ENCODE measurements around the gene ZMIZ1. TPM values are rescaled to one million over a fixed set of nuclear protein-coding genes. Genes with fewer than 3 reads are reported as not detected.

ZMIZ1 gene
- total RNA-seq, 4 donors from 2014 or later: 18.7 to 188 (median 36.7) TPM

DNA sequence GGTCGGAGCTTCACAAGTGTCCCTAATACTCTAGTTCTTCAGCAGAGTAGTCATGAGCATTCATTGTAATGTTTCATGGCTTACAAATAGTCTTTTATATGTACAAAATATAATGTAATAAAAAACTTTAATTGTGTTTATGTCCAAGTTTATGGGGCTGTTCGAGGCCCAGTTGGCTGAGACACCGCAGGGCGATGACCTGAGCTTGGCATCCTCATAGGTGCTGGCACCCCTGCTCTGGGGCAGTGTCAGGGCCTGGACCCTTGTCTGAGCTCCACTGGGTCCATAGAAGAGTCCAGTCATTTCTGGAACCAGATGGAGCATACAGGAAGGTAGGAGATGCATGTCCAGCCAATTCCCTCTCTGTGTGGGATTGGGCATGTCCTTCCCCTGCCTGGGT is 12.9 kb upstream of the ZMIZ1 start:
- no peak overlapping the region for H3K4me3 ChIP-seq
- no peaks in the 10 kb centered on the region for H3K36me3 ChIP-seq
- no peaks in the 10 kb centered on the region for H3K9me3 ChIP-seq
- H3K4me1 ChIP-seq: no peaks in the 10 kb centered on the region
- DNase-seq: peak; percentile 9
- no peaks in the 10 kb centered on the region for H3K27me3 ChIP-seq
- TF ChIP-seq, protein P1, sequence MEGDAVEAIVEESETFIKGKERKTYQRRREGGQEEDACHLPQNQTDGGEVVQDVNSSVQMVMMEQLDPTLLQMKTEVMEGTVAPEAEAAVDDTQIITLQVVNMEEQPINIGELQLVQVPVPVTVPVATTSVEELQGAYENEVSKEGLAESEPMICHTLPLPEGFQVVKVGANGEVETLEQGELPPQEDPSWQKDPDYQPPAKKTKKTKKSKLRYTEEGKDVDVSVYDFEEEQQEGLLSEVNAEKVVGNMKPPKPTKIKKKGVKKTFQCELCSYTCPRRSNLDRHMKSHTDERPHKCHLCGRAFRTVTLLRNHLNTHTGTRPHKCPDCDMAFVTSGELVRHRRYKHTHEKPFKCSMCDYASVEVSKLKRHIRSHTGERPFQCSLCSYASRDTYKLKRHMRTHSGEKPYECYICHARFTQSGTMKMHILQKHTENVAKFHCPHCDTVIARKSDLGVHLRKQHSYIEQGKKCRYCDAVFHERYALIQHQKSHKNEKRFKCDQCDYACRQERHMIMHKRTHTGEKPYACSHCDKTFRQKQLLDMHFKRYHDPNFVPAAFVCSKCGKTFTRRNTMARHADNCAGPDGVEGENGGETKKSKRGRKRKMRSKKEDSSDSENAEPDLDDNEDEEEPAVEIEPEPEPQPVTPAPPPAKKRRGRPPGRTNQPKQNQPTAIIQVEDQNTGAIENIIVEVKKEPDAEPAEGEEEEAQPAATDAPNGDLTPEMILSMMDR (IDR thresholded peaks at IDR 0.05): no peak
- TF ChIP-seq POLR2A (IDR thresholded peaks at IDR 0.05): no peak
- intact Hi-C loops (cut with DNase I; ENCODE audit: low total_unique reads): no loop called here
- no peak overlapping the region for H3K27ac ChIP-seq

DNA sequence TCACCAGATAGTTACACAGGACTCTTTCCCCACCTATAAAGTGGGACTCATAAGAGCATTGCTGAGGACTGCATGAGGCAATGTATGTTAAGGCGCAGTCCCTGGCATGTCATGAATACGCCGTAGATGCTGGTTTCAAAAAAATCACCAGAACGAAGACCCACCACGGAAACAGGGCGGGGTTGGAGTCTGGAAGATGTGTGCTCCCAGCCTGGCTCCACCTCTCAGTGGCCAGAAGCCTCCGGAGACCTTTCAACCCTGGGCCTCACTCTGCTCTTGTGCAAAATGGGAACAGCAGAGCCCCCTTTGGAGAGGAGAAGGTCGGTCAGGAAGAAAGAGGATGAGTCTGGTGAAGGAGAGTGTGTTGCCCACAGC is 12.4 kb upstream of the ZMIZ1 start:
- peak in 1 of 2 donors; percentile 7 for DNase-seq

DNA sequence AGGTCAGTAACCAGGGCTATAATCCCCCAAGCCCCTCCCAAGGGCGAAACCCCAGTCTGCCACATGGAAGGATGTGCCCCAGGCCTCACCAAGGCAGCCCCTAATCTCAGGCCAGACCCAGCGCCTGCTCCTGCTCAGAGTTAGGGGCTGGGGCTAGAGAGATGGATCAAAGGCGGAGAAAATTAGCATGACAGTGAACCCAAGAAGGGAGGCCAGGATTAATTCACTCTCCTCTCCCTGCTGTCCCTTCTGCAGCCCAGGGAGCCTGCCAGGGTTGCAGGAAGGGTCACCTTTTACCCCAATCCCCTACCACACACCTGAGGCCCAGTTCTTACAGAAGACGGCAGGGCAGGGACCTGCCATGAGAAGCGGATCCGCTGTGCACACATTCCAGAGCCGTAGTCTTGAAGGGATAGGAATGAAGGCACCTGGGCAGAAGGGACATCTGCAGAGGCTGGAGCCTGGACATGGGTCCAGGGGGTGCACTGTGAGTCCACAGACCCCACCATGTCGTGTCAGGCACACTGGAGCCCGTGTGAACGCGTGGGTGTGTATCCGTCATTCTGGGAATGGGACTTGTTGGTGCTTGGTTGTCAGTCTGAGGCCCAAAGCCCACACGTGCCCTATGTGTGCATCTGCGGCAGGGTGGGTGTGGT is 11.9 kb upstream of the ZMIZ1 start:
- H3K27me3 ChIP-seq: no peaks in the 10 kb centered on the region
- DNase-seq: peak in 1 of 2 donors; percentile 7
- no peak for TF ChIP-seq POLR2A (IDR thresholded peaks at IDR 0.05)
- TF ChIP-seq, protein P1 (IDR thresholded peaks at IDR 0.05): no peak
- intact Hi-C loops (cut with DNase I; ENCODE audit: low total_unique reads): no loop called here
- no peaks in the 10 kb centered on the region for H3K9me3 ChIP-seq
- no peak overlapping the region for H3K27ac ChIP-seq
- no peaks in the 10 kb centered on the region for H3K36me3 ChIP-seq
- H3K4me3 ChIP-seq: no peak overlapping the region
- no peaks in the 10 kb centered on the region for H3K4me1 ChIP-seq

More for the DNA sequence above, 12.4 kb upstream of the ZMIZ1 start:
- Histone ChIP-seq H3K27me3 (no peaks in the 10 kb centered on the region), H3K4me3 (no peak overlapping the region), H3K4me1 (no peaks in the 10 kb centered on the region), H3K27ac (no peak overlapping the region), H3K36me3 (no peaks in the 10 kb centered on the region), H3K9me3 (no peaks in the 10 kb centered on the region)
- intact Hi-C loops (cut with DNase I; ENCODE audit: low total_unique reads): no loop called here
- TF ChIP-seq POLR2A (IDR thresholded peaks at IDR 0.05): no peak

DNA sequence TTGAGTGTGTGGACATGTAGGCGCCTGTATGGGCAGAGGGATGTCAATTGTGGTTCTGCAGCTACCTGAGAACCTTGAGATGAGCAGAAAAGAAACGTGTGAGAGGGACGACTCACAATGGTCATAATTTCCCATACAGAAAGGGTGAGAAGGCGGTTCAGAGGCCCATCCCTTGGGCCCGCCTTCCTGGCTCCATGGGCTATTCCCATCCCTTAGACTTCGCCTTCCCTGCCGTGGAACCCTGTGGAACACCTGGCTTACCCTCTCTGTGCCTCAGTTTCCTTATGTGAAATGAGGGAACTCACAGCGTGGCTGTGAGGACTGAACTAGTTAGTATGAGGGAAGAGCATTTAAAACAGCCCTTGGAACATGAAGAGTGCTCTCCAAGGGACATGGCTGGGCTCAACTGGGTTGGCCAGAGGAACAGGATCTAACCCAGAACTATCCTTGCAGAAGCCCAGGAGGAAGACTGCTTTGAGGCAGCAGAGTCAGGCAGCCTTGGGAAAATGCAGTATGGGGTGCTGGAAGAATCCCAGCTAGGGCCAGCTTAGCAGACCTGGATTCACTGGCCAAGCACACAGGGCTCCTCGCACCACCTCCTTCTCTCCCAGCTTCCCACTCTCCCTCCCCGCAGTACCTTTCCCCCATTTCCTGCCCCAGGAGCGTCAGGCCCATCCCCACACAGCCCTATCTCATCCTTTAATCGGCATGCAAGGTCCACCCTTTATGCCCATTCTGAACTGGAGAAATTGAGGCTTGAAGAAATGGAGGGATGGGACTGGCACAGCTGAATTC is 11.1 kb upstream of the ZMIZ1 start:
- no peaks in the 10 kb centered on the region for H3K9me3 ChIP-seq
- intact Hi-C loops (cut with DNase I; ENCODE audit: low total_unique reads): no loop called here
- H3K4me3 ChIP-seq: no peak overlapping the region
- DNase-seq: peak in 1 of 2 donors; percentile 11
- H3K27ac ChIP-seq: no peak overlapping the region
- H3K27me3 ChIP-seq: no peaks in the 10 kb centered on the region
- TF ChIP-seq, protein P1 (IDR thresholded peaks at IDR 0.05): no peak
- no peak for TF ChIP-seq POLR2A (IDR thresholded peaks at IDR 0.05)
- no peaks in the 10 kb centered on the region for H3K36me3 ChIP-seq
- H3K4me1 ChIP-seq: no peaks in the 10 kb centered on the region

DNA sequence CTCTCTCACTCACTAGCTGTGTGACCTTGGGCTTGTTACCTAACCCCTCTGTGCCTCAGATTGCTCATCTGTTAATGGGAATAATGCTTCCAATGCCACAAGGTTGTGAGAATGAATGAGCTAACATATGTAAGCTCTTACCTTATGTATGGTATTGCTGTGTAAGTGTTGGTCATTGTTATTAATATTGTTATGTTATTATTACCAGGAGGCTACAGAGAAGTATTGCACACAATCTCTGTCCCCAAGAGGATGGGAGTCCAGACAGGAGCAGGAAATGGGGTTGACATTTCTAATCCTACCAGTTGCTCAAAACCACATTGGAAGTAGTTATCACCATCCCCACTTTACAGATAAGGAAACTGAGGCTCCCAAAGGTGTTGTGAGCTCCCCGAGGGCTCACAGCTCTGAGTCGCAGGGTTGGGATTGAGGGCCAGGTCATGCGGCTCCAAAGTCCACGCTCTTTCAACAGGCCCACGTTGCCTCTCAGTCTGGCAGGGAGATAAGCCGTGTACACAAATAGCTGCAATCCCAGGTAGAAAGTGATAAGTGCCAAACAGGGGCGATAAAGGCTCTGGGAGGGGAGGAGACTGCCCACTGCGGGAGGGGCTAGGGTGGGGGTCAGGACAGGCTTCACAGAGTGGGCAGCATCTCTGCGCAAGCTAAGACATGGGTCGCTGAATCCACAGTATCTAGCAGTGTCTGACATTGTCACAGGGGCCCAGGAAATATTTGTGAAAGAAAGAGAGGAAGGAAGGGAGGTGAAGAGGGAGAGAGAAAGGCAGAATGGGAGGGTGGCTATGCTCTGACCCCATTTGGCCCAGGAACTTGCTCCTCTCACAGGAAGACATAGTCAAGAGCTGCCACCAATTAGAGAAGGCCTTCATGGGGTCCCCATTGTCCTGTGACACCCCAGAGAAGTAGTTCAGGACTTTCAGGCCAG is 9.6 kb upstream of the ZMIZ1 start:
- intact Hi-C loops (cut with DNase I; ENCODE audit: low total_unique reads): no loop called here
- no peak for TF ChIP-seq POLR2A (IDR thresholded peaks at IDR 0.05)
- TF ChIP-seq, protein P1 (IDR thresholded peaks at IDR 0.05): no peak
- Histone ChIP-seq H3K9me3 (no peaks in the 10 kb centered on the region), H3K27ac (no peak overlapping the region), H3K4me1 (no peaks in the 10 kb centered on the region), H3K27me3 (no peaks in the 10 kb centered on the region), H3K36me3 (no peaks in the 10 kb centered on the region), H3K4me3 (no peak overlapping the region)
- DNase-seq: peak; percentile 5 to 8
